SK-N-MC (cell line): ENCODE results near the gene RIT1.

Experiments
- EZH2 ChIP-seq: fragments of 200-600 bp; sonication (generic); IDR thresholded peaks from one replicate; pipeline ENCODE4 v1.6.1; 2017; ENCODE audit warnings: antibody characterized with exemption
- FOXP2 ChIP-seq: optimal IDR thresholded peaks from 2 replicates; pipeline ENCODE3; 2011; ENCODE audit warnings: mild to moderate bottlenecking, moderate library complexity; ENCODE audit not compliant: insufficient read depth; ENCODE audit errors: extremely low read length, control extremely low read depth
- POLR2AphosphoS5 ChIP-seq: IDR thresholded peaks from 2 replicates; pipeline ENCODE4 v1.6.1; 2012; ENCODE audit warnings: mild to moderate bottlenecking, low read depth, low read length, borderline replicate concordance

- TF ChIP-seq EZH2 (no peak), POLR2AphosphoS5 (no peak), FOXP2 (no peak)
These were observed 13.4 kb downstream of the RIT1 start for GRCh38 chr1:155897746-155898145.
